ENCODE results near the gene SMIM41.
A peak's percentile ranks its signal among the peaks of the same experiment; 100 is the strongest.

SMIM41 gene

DNA sequence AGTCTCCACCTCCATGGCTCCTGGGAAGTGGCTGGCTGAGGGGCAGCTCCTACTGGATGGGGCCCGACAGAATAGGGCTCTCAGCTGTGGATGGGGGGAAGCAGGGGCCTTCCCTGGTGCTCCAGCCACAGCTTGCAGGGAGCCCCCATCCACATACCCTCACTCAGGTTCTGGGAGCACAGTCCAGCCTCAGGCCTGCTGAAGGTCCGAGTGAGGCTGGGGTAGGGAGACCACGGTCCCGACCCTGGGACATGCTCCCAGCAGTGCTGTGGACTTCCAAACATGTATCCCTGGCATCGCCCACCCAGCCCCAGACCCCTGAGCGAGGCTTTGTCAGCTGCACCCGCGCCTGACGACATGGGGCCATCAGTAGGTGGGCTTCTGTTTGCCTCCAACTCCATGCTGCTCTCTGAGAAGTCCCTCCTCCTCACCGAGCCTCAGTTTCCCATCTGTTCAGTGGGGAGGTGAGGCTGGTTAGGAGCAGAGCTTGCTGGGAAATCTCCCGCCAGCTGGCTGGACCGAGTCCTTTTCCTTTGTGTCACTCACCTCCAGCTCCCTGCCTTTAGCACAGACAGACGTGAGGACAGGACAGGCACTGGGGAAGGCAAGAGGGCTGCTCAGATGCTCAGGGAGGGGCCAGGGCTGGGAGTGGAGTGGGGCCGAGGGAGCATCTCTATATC lies 18.9 kb upstream of the SMIM41 start:
- no peak for DNase-seq
- intact Hi-C loops (cut with DNase I), result no loop called here

DNA sequence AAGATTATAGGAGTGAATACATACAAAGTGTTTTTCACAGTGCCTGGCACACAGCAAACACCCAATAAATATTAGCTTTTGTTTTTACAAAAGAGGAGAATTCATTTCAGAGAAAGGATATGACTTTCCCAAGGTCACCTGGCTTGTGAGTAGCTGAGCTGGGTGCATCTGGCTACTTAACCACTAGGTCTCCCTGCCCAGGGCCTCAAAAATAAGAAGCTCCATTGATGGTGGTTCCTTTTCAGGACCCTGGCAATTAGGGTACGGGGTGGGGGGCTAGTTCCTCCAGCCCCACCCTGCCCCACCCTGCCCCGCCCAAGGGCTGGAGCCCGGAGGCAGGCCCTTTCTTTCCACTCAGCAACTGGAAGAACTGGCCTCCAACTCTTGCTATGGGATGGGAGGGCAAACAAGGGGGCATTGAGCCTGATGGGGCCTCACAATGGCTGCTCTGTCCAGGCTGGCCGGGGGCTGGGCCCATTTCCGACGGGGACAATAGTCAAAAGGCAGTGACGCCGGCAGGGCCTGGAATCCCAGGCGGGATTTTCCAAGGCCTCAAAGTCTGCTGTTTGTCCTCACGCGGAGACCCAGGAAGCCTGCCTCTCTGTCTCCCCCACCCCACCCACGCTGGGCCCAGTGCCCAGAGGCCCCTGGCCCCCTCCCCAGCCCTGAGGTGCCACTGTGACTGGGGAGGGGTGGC lies 17.9 kb upstream of the SMIM41 start:
- intact Hi-C loops (cut with DNase I), result no loop called here
- DNase-seq, result peak; percentile 80 to 98 (median 93)

DNA sequence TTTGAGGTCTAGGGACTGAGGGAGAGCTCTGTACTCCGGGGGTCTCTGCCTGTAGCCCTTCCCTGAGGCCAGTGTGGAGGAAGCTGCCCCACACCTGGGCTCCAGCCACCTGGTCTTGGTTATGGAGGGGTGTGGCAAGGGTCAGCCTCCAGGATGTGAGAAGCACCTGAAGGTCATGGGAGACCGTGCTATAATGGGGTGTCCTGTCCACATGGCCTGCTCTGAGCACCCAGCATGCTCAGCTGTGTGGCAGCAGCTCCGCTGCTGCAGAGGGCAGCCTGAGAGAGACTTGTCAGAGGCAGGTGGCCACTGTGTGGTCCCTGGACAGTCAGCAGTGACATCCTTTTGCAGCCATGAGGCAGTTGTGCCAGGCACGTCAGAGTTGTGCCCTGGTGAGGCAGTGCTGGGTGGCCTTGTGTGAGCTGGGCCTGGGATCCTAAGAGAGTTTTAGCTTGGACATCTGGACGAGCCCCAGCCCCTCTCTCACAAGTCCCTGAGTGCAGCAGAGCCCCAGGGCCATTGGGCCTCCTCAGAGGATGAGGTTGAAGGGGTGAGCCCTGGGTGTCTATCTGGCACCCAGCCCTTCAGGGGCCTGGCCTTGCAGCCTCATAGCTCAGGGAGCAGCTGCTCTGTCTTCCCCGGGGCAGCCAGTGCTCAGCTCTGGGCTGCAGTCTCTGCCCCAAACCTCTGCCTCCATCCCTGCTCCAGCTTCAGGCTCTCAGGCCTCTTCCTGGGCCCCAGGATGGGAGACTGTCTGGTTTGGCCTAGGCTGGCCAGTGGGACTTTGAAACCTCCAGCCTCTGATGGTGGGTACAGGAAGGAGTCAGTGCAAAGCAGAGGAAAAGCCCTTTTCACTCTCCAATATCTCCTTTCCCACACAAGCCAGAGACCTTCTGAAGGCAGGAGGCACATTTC lies 17.1 kb upstream of the SMIM41 start:
- intact Hi-C loops (cut with DNase I), result no loop called here
- peak in 10 of 42 donors; percentile 31 to 63 (median 50) for DNase-seq

DNA sequence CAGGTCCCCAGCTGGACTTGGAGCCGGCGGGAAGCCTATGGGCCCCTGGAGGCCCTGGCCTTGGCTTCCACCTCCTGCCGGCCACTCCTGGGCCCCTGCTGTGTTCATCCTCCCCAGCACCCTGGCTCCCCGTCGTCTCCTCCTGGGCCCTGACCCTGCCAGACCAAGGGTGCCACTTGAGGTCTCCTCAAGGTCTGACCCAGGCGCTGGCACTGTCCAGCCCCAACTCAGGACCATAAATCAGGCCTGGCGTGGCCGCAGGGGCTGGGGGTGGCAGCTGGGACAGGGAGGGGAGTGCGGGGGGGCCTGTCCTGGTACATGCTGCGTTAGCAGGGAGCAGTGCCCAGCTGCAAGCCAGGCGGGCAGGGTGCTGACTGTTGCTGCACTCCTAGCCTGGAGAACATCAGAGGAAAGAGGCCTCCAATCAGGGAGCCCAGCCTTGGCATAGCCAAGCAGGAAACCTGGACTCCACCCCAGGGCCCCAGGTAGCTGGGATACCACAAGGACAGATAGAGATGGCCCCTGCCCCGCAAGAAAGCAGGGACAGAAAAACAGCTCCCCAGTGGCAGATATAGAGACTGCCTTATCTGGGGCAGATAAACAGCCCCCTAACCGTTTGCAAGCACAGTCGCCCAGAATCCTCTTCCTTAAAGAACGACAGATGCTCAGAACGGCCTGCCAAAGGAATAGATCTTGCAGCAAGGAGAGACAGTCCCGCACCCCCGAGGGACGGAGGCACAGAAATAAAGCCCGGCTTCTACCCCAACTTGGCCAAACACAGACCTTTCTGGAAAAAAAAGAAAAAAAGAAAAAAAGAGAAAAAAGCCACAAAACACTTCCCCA lies 16.2 kb upstream of the SMIM41 start:
- DNase-seq, result peak in 28 of 42 donors; percentile 44 to 81 (median 65)
- intact Hi-C loops (cut with DNase I), result no loop called here

DNA sequence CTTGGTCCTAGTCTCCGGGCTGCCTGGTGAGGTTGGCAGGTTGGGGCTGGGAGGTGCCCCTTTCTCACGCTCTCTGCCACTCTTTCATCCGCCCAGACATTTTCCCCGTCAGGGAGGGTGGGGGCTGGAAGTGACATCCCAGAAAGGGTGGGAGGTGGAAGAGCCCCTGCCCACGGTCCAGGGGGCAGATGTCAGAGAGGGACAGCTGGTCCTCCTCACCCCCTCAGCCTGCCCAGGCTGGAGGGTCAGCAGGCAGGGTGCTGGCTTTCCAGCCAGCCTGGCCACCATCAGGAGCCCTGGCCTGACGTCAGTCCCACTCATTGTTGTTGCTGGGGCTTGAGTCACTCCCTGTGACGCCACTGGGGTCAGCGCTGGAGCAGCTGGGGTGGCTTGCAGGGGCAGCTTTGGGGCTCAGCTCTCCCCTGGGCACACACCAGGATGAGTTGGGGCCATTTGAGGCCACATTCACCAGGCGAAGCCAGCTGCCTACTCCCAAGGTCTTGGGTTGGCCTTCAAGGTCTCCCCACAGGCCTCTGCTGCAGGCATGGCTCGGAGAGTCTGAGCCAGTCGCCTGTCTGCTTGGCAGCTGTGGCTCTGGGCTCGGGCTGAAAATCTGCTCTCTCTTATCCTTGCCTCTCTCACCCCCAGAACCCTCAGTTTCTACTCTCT lies 15.4 kb upstream of the SMIM41 start:
- intact Hi-C loops (cut with DNase I), result no loop called here
- DNase-seq, result peak in 16 of 42 donors; percentile 38 to 82 (median 66)

DNA sequence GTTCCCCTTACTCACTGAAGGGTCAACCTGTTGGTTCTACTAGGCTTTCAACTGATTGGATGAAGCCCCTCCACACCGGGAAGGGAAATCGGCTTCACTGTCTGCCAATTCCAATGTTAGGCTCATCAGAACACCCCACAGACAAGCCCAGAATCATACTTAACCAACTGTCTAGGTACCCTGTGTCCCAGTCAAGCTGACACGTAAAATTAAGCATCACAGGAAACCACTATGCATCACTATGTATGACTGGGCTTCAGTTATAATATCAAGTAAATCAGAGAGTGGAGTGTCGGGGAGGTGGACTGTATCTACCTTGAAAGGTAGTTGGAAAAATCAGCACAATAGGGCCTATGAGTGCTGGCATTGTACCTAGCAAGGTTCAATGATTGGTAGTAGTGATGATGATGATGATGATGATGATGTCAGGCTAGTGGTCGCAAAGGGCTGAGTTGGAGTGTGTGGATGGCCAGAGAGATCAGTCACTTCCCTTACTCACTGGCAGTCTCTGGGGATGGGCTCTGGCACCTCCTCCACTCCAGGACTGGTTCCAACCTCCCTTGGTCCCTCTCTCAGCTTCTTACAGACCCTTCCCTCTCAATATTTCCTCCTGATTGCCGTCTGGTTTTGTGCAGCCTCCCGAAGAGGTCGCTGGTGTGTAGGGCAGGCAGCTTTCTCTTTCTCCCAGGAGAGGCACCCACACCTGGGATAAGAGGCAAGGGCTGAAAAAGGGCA lies 13.0 kb upstream of the SMIM41 start:
- no peak for DNase-seq
- intact Hi-C loops (cut with DNase I), result no loop called here

DNA sequence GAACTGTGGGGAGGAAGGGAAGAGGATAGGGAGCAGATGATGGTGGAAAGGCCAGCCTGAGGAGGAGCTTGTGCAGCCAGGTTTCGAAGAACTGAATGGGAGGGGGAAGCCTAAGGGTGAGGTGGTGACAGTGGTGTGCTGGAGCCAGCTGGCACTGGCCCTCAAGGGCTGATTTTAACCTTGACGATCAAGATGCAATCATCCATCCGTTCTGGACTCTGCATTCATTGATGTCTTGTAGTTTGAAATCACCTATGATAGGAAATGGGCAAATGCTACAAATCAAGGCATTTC lies 12.5 kb upstream of the SMIM41 start:
- intact Hi-C loops (cut with DNase I), result no loop called here

DNA sequence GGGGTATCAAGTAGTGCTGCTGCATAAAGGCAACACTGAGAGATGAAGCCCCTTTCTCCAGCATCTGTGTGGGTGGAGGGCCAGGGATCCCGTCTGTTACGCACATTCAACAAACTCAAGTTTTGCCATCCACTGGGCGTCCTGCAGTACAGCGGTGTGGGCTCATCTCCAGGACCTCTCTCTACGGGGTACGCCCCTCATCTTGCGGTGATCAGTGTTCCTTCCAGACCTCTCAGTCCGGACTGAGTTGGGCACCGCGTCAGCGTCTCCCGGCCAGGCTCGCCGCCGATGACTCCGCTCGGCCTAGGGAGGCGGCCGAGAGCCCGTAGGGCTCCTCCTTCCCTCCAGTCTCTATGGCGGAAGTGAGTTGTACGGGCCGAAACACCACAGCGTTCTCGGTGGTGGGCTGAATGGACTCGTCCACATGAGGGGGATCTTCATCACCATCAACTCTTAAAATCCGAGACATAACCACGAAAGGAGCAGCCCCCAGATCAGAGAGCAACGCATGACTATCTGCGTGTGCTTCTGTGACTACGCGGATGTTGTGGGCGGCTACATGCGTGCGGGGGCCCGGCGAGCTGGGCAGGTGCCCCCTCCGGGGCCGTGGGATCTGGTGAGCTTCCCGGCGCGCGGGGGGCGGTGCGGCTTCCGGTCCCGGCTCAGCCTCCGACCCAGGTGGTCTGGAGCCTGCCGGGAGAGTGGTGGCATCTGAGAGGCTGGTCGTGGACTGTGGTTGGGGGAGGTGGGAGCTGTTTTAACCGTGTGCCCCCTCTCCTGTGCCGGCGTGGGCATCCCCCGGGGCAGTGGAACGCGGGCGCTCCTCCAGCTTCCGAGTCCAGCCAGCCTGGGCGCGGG lies 9.9 kb upstream of the SMIM41 start, which contains the start of gene ATG101:
Gene ATG101, plus strand, starts transcription at position 652 of the 858 bp plus-strand sequence. CDS start 3,673 bp downstream, outside the sequence.
- intact Hi-C loops (cut with DNase I), result no loop called here
- DNase-seq, result peak; percentile 82 to 97 (median 92)

More for the DNA sequence above, 12.5 kb upstream of the SMIM41 start:
- no peak for DNase-seq

DNA sequence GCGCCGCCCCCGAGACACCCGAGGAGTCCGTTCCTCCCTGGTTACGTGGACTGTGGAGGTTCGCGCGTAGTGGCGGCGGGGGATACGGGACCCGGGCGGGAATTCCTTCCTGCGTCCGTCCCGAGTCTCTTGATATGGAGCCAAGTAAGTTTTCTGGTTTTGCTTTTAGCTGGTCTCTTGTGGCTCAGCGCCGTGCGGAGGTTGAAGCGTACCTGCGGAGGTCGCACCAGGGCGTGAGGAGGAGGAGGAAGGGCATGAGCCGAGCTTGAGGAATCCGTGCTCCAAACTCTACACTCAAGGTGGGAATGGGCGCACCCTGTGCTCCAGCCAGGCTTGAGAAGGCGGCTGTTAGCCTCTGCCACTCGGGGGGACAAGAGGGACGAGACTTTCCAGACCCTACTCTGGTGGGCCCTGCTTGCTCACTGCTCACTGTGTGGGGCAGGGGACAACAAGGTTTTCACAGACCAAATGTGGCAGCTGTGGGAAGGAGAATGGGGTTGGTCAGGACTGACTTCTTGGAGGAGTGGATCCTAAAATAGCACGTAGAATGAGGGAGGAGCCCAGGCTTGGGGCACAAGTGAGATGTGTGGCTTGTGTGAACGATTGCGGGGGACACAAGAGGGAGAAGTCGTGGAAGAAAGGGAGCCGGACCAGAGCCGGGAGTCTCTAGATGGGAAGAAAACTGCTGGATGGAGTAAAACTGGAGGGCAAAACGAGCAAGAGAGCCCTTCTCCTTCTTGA lies 9.1 kb upstream of the SMIM41 start:
- peak in 4 of 42 donors; percentile 22 to 48 (median 28) for DNase-seq
- intact Hi-C loops (cut with DNase I), result no loop called here

DNA sequence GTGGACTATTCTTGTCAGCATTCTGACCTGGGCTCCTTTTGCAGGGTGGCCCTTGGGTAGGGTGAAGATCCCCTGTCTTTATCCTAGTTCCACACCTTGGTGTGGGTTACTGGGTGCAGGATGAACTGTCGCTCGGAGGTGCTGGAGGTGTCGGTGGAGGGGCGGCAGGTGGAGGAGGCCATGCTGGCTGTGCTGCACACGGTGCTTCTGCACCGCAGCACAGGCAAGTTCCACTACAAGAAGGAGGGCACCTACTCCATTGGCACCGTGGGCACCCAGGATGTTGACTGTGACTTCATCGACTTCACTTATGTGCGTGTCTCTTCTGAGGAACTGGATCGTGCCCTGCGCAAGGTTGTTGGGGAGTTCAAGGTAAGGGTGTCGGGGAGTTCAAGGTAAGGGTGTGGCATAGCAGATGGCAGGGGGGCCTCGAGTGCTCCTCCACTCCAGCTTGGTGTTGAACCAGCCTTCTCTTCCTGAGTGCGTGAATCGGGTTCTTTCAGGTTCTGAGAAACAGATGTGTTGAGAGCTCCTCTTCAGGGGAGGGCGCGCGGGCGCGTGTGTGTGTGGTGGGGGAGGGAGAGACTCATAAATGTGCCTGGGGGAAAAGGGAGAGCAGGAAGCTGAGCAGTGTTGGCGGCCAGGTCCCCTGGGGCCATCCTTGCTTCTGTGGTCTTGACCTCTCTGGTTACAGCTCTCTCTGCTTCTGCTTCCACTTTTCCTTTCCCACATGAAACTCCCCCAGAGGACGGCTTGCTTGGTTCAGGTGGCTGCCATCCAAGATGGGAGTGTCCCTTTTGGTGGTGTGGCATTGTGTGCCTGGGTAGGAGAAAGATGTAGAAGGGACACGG lies 5.7 kb upstream of the SMIM41 start:
- peak in 12 of 42 donors; percentile 21 to 74 (median 50) for DNase-seq
- intact Hi-C loops (cut with DNase I), result no loop called here

DNA sequence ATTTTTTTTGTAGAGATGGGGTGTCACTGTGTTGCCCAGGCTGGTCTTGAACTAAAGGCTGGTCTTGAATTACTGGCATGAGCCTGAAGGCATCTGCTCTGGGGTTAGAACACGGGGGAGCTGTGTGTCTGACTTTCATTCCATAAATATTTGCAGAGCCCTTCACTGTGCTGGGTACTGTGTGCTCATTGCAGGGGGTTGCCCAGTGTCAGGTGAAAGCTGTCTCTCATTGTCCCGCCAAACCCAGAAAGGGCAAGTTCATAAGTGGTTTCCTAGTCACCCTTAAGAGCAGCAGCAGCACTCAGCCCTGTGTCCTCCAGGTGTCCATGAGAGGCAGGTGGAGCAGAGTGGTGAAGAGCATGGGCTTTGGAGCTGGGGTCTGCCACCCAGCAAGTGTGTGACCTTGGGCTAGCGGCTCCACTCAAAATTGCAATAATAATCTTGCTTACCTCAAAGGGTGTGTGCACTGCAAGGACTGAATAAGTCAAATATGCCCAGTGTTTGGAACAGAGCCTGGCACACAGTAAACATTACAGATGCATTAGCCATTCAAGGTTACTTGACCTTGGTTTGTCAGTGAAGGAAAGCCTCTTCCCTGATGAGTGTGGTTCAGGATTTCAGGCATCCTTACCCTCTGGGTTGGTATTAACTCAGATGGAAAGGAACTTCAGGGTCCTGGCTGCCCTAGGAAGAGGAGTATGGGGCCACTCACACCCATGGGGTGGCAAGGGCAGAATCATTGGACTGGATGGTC lies 4.4 kb upstream of the SMIM41 start:
- DNase-seq, result no peak
- intact Hi-C loops (cut with DNase I), result no loop called here

DNA sequence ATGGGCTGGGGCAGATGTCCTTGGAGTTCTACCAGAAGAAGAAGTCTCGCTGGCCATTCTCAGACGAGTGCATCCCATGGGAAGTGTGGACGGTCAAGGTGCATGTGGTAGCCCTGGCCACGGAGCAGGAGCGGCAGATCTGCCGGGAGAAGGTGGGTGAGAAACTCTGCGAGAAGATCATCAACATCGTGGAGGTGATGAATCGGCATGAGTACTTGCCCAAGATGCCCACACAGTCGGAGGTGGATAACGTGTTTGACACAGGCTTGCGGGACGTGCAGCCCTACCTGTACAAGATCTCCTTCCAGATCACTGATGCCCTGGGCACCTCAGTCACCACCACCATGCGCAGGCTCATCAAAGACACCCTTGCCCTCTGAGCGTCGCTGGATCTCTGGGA lies 2.7 kb upstream of the SMIM41 start:
- intact Hi-C loops (cut with DNase I), result no loop called here

DNA sequence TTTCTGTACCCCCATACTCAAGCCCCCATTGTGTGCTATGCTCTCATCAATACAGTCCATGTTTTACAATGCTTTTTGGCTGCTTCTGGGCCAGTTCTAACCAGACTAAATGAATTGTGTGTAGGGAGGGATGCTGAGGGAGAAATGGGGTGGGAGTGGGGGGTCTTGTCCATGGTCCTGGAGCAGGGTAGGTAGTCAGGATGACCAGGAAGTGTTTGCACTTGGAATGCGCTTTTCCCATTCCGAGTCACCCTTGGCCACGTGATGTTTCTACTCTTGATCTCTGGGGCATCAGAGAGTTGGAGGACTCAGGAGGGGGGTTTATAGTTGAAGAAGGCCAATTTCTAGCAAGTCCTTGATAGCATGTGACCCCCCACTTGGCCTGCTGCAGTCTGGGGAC lies 1.2 kb upstream of the SMIM41 start:
- intact Hi-C loops (cut with DNase I), result no loop called here
- DNase-seq, result no peak

More for the DNA sequence above, 2.7 kb upstream of the SMIM41 start:
- DNase-seq, result no peak
